T-cell (primary cell): ENCODE measurements around the gene KMT2E. TPM values are rescaled to one million over a fixed set of nuclear protein-coding genes. Genes with fewer than 3 reads are reported as not detected.
"Not testable (repeated sequence)": the region's sequence is repeated elsewhere in the genome, so short reads cannot be mapped to it uniquely, and the experiment has no call there.

Source experiments
- ATAC-seq, 4 experiments: fragments of 200-7000 bp in 3 of 4; fragments of 150-1000 bp in 1 of 4; cut with Tn5 transposase; replicated peaks in 1 of 4; 1 replicate in 3 of 4; 2 replicates in 1 of 4; pipeline ENCODE4 v1.10.0; 2021; ENCODE audit warnings: moderate library complexity in 3 of 4, mild to moderate bottlenecking in 2 of 4, moderate number of reproducible peaks in 1 of 4
- CTCF ChIA-PET, 2 donors: fragments of 300-600 bp; sonication (Branson Sonifier 250); formaldehyde crosslinking; loops; one replicate each; lab custom pipeline; 2022; ENCODE audit warnings: antibody characterized with exemption in 2 of 2; lab: Charles Lee
- POLR2A ChIA-PET, 2 donors: fragments of 300-600 bp; sonication (Branson Sonifier 250); formaldehyde crosslinking; loops; one replicate each; lab custom pipeline; 2022; ENCODE audit warnings: antibody characterized with exemption in 2 of 2; lab: Charles Lee
- DNase-seq, 35 experiments: peaks; one replicate each; pipeline versions ENCODE4 v3.0.0 to v3.0.0-alpha.2; 2013 to 2023
- H3K27ac ChIP-seq: one replicate; pipeline ENCODE4 v1.5.1; 2013; ENCODE audit warnings: low read length
- H3K27me3 ChIP-seq, 2 experiments: replicated peaks in 1 of 2; 1 replicate in 1 of 2; 2 replicates in 1 of 2; pipeline versions ENCODE4 v1.6.1 to v1.7.0; 2013; ENCODE audit warnings: low read length in 1 of 2, mixed read lengths in 1 of 2; ENCODE audit not compliant: control insufficient read depth in 2 of 2, insufficient read depth in 2 of 2; ENCODE audit errors: extremely low read depth in 1 of 2
- H3K36me3 ChIP-seq, 2 donors: 1 replicate in 1 of 2; 2 replicates in 1 of 2; pipeline versions ENCODE4 v1.6.1 to v1.7.0; 2013; ENCODE audit warnings: low read length in 1 of 2; ENCODE audit not compliant: control insufficient read depth in 2 of 2, insufficient read depth in 1 of 2; ENCODE audit errors: extremely low read depth in 1 of 2
- H3K4me1 ChIP-seq, 2 experiments: 1 replicate in 1 of 2; 2 replicates in 1 of 2; pipeline versions ENCODE4 v1.6.1 to v1.7.0; 2013; ENCODE audit warnings: low read length in 2 of 2, mixed read lengths in 1 of 2; ENCODE audit not compliant: insufficient read depth in 2 of 2, control insufficient read depth in 1 of 2; ENCODE audit errors: extremely low read depth in 1 of 2
- H3K4me3 ChIP-seq, 2 donors: 1 replicate in 1 of 2; 2 replicates in 1 of 2; pipeline versions ENCODE4 v1.5.1 to v1.7.0; 2013; ENCODE audit warnings: mild to moderate bottlenecking in 2 of 2, low read length in 1 of 2, moderate library complexity in 1 of 2; ENCODE audit not compliant: control insufficient read depth in 1 of 2; ENCODE audit errors: extremely low read depth in 1 of 2
- H3K9me3 ChIP-seq: 2 replicates; pipeline ENCODE4 v1.7.0; 2013
- H3K27ac Mint-ChIP-seq, 2 donors: one replicate each; pipeline ENCODE4 v1.8.0; 2020 to 2021; ENCODE audit warnings: mild to moderate bottlenecking in 2 of 2, mixed read lengths in 2 of 2
- H3K27me3 Mint-ChIP-seq, 2 donors: one replicate each; pipeline ENCODE4 v1.8.0; 2021 to 2022; ENCODE audit warnings: mixed read lengths in 2 of 2
- H3K36me3 Mint-ChIP-seq: one replicate; pipeline ENCODE4 v1.8.0; 2021; ENCODE audit warnings: mixed read lengths
- H3K4me1 Mint-ChIP-seq, 3 donors: one replicate each; pipeline ENCODE4 v1.8.0; 2020 to 2022; ENCODE audit warnings: mixed read lengths in 3 of 3, mild to moderate bottlenecking in 1 of 3
- H3K4me3 Mint-ChIP-seq, 3 donors: one replicate each; pipeline ENCODE4 v1.8.0; 2020 to 2022; ENCODE audit warnings: mild to moderate bottlenecking in 3 of 3, mixed read lengths in 3 of 3, moderate library complexity in 3 of 3
- H3K9me3 Mint-ChIP-seq, 3 donors: one replicate each; pipeline ENCODE4 v1.8.0; 2020 to 2022; ENCODE audit warnings: mixed read lengths in 3 of 3
- WGBS: methylation state at CpG from one replicate; pipeline ENCODE4 v1.1.5; 2013; ENCODE audit warnings: missing lambda C conversion rate; ENCODE audit not compliant: insufficient coverage; 5-methylcytosine and 5-hydroxymethylcytosine counted together
- total RNA-seq, 35 experiments: library from RNA in 6 of 35; stranded (reverse) in 6 of 35; fragments of 120-200 nt in 1 of 35; gene quantifications; one replicate each; pipeline versions ENCODE4 v1.2.1 to v1.2.4 and lab custom pipeline; 2013 to 2026

The KMT2E gene
- total RNA-seq, 5 donors from 2014 or later (not counting 1 experiment from before 2014, with no cell fraction given) = 164 to 260 (median 169) TPM

- Mint-ChIP-seq H3K36me3 (peaks cover 31% of the 10 kb centered on the region), H3K27me3 (no peaks in the 10 kb centered on the region), H3K4me1 (peaks cover 91 to 95% (median 91%) of the 10 kb centered on the region in 3 donors), H3K4me3 (peak overlapping the region in 2 of 3 donors; percentile 13 to 61), H3K27ac (peak overlapping the region in 1 of 2 donors; percentile 16), H3K9me3 (no peaks in the 10 kb centered on the region)
- WGBS = 95% methylated on average over 3 of the region's 5 CpGs
- ATAC-seq (no peak), DNase-seq (no peak)
- Histone ChIP-seq H3K4me3 (no peak overlapping the region), H3K36me3 (peaks cover 0 to 2% of the 10 kb centered on the region in 2 donors), H3K27me3 (no peaks in the 10 kb centered on the region), H3K27ac (no peak overlapping the region), H3K9me3 (no peaks in the 10 kb centered on the region), H3K4me1 (peaks cover 48 to 53% of the 10 kb centered on the region in 2 experiments)
- ChIA-PET POLR2A (interaction anchor here (0.6 to 3.3 kb wide), 8 partner anchors 8 to 61 kb away, joined by 3 to 12 read pairs (median 4); no protein-coding TSS in a partner anchor), CTCF (interaction anchor here (0.5 to 1.3 kb wide), 8 partner anchors 11 to 480 kb away, joined by 3 to 5 read pairs (median 4); no protein-coding TSS in a partner anchor)
These were observed 12.3 kb upstream of the KMT2E start for GRCh38 chr7:105001652-105002184.

GRCh38 chr7:105003275-105003674 is 10.7 kb upstream of the KMT2E start:
- Mint-ChIP-seq H3K4me3 (peak overlapping the region; percentile 62 to 69 (median 68)), H3K4me1 (peaks cover 90 to 94% (median 93%) of the 10 kb centered on the region in 3 donors), H3K36me3 (peaks cover 34% of the 10 kb centered on the region), H3K27ac (peak overlapping the region; percentile 81 to 83), H3K27me3 (no peaks in the 10 kb centered on the region), H3K9me3 (no peaks in the 10 kb centered on the region)
- Histone ChIP-seq H3K36me3 (peaks cover 0 to 8% of the 10 kb centered on the region in 2 donors), H3K9me3 (no peaks in the 10 kb centered on the region), H3K27me3 (no peaks in the 10 kb centered on the region), H3K4me1 (peaks cover 55 to 59% of the 10 kb centered on the region in 2 experiments), H3K4me3 (no peak overlapping the region), H3K27ac (peak overlapping the region; percentile 13)
- WGBS = no CpG with 5 or more reads among the region's 5 CpGs
- POLR2A ChIA-PET = interaction anchor here in 1 of 2 donors (1.3 to 3.3 kb wide), 2 partner anchors 18 to 20 kb away, joined by 4 to 12 read pairs; no protein-coding TSS in a partner anchor
- DNase-seq = peak in 2 of 35 experiments; percentile 40 to 54
- CTCF ChIA-PET = interaction anchor here (0.9 to 2.6 kb wide), 3 partner anchors 15 to 20 kb away, joined by 3 to 8 read pairs (median 4); no protein-coding TSS in a partner anchor
- peak; percentile 54 to 83 (median 74) for ATAC-seq

GRCh38 chr7:105003872-105004510 is 10.0 kb upstream of the KMT2E start:
- no peaks in the 10 kb centered on the region for H3K9me3 Mint-ChIP-seq
- Histone ChIP-seq H3K4me3 (no peak overlapping the region), H3K27me3 (no peaks in the 10 kb centered on the region), H3K36me3 (peaks cover 0 to 9% of the 10 kb centered on the region in 2 donors), H3K4me1 (peaks cover 56 to 58% of the 10 kb centered on the region in 2 experiments), H3K27ac (no peak overlapping the region), H3K9me3 (no peaks in the 10 kb centered on the region)
- DNase-seq (no peak), ATAC-seq (no peak)
- peak overlapping the region; percentile 2 to 69 (median 17) for H3K4me3 Mint-ChIP-seq
- peak overlapping the region; percentile 51 to 66 for H3K27ac Mint-ChIP-seq
- ChIA-PET CTCF (interaction anchor here (0.7 to 2.6 kb wide), 5 partner anchors 16 to 37 kb away, joined by 3 to 8 read pairs (median 4); no protein-coding TSS in a partner anchor), POLR2A (interaction anchor here in 1 of 2 donors (1.3 to 3.3 kb wide), 2 partner anchors 19 to 21 kb away, joined by 4 to 12 read pairs; no protein-coding TSS in a partner anchor)
- H3K36me3 Mint-ChIP-seq = peaks cover 32% of the 10 kb centered on the region
- WGBS = no CpG with 5 or more reads among the region's 1 CpG
- H3K27me3 Mint-ChIP-seq = no peaks in the 10 kb centered on the region
- H3K4me1 Mint-ChIP-seq = peaks cover 90 to 94% (median 93%) of the 10 kb centered on the region in 3 donors

- H3K27me3 Mint-ChIP-seq, H3K27ac ChIP-seq, H3K27me3 ChIP-seq, DNase-seq, H3K36me3 ChIP-seq, H3K9me3 Mint-ChIP-seq, ATAC-seq, H3K9me3 ChIP-seq, H3K4me3 ChIP-seq: not testable (repeated sequence)
- peak overlapping the region; percentile 17 to 58 (median 21) for H3K4me3 Mint-ChIP-seq
- ChIA-PET POLR2A (interaction anchor here (0.6 to 14.0 kb wide), 4 partner anchors 21 to 343 kb away, joined by 3 to 266 read pairs (median 8); no protein-coding TSS in a partner anchor), CTCF (interaction anchor here (0.7 to 4.0 kb wide), 7 partner anchors 12 to 36 kb away, joined by 3 to 16 read pairs (median 6); no protein-coding TSS in a partner anchor)
- peak overlapping the region; percentile 53 to 70 for H3K27ac Mint-ChIP-seq
- H3K4me1 ChIP-seq = peaks cover 59 to 60% of the 10 kb centered on the region in 2 experiments
- H3K36me3 Mint-ChIP-seq = peaks cover 31% of the 10 kb centered on the region
- WGBS = 100% methylated on average over 1 of the region's 8 CpGs
- H3K4me1 Mint-ChIP-seq = peaks cover 90 to 96% (median 93%) of the 10 kb centered on the region in 3 donors
These were observed 9.0 kb upstream of the KMT2E start for GRCh38 chr7:105005006-105005405.

- POLR2A ChIA-PET = interaction anchor here (0.6 to 14.0 kb wide), 9 partner anchors 10 to 342 kb away, joined by 3 to 266 read pairs (median 3); no protein-coding TSS in a partner anchor
- CTCF ChIA-PET = interaction anchor here (0.6 to 4.0 kb wide), 7 partner anchors 11 to 39 kb away, joined by 3 to 16 read pairs (median 6); no protein-coding TSS in a partner anchor
- not testable (repeated sequence) for H3K9me3 Mint-ChIP-seq, DNase-seq, H3K9me3 ChIP-seq, H3K27me3 Mint-ChIP-seq, H3K36me3 ChIP-seq, H3K27me3 ChIP-seq, H3K4me3 ChIP-seq, H3K27ac ChIP-seq, ATAC-seq
- 83% methylated on average over 1 of the region's 12 CpGs for WGBS
- Mint-ChIP-seq H3K36me3 (peaks cover 31% of the 10 kb centered on the region), H3K4me1 (peaks cover 90 to 96% (median 93%) of the 10 kb centered on the region in 3 donors), H3K4me3 (peak overlapping the region in 1 of 3 donors; percentile 58), H3K27ac (peak overlapping the region; percentile 53 to 70)
- peaks cover 61 to 62% of the 10 kb centered on the region in 2 experiments for H3K4me1 ChIP-seq
These were observed 8.5 kb upstream of the KMT2E start for GRCh38 chr7:105005486-105005885.
